GM19468 (cell line): ENCODE data around the gene OMD.
"Not testable (repeated sequence)": the region's sequence is repeated elsewhere in the genome, so short reads cannot be mapped to it uniquely, and the experiment has no call there.

ENCODE experiments used
- ATAC-seq: cut with Tn5 transposase; IDR thresholded peaks from one replicate; pipeline ENCODE4 v1.9.1; 2021; ENCODE audit warnings: mild to moderate bottlenecking, moderate library complexity, moderate number of reproducible peaks; ENCODE audit not compliant: unreplicated experiment; ENCODE audit errors: extremely low read depth

OMD gene

DNA sequence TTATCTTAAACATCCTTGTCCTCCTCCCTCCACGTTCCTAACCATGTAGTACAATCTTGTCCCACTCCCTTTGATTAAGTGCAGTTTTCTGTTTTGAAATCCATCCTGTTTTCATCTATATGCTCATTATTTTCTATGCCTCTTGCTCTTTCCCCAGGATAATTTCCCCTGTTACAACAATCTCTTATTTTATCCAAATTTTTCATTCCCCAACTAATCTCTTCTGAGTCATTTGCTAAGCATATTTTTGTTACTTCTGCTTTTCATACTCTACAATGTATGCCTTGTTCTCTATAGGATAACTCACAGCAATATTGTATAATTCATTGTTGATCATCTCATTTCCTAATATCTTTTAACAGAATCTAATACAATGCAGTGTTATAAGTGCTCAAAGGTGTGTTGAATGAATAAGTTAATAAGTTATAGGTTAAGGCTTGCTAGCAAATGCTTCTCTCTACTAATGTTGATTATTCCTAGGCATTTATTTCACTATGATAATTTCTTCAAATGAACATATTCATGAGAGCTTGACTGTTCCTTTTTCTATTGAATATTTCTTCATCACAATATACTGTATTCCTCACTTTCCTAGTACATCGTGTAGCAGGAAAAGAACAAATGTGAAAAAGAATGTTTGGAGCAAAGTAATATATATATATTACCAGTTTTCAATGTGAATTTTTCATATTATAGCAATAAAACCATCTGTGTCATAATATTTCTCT is 1.5 kb downstream of the OMD start:
- ATAC-seq, result no peak

DNA sequence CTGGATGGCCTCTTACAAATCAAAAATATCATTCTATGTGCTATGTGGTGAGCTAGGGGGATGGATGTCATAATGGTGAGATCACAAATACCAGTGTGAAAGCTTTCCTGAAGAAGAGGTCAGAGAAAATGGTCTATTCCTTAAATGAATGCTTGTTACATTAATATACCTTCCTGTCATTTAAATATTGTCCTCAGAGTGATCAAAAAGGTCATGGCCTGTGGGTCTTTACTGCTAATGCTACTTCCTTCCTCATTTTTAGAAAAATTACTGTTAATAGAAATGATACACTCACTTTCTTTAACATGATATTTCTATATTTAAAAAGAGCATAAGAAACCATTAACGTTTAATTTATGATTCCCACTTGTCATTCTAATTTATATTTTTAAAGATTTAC is 9.7 kb downstream of the OMD start:
- no peak for ATAC-seq

DNA sequence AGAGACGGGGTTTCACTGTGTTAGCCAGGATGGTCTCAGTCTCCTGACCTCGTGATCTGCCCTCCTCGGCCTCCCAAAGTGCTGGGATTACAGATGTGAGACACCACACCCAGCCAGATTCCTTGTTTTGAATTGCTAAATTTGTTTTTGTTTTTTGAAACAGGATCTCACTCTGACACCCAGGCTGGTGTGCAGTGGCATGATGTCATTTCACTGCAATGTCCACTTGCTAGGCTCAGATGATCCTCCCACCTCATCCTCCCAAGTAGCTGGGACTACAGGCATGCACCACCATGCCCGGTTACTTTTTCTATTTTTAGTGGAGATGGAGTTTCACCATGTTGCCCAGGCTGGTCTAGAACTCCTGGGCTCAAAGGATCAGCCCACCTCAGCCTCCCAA is 13.1 kb downstream of the OMD start:
- not testable (repeated sequence) for ATAC-seq

- ATAC-seq, result no peak
Measured at GRCh38 chr9:92408747-92409478, 15.4 kb downstream of the OMD start.

GRCh38 chr9:92407818-92408217 is 16.5 kb downstream of the OMD start:
- no peak for ATAC-seq

DNA sequence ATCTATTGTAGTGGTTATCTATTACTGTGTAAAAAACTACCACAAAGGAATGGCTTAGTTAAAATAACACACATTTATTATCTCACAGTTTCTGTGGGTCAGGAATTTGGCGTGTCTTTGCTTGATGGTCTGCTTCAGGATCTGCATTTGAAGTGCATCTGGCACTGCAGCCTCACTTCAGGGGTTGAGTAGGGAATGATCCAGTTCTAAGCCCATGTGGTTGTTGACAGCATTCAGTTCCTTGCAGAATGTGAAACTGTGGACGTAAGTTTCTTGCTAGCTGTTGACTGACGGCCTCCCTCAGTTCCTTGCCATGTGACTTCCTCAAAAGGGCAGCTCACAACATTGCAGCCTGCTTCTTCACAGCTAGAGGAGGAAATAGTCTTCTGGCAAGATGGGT is 17.8 kb downstream of the OMD start:
- ATAC-seq, result no peak

GRCh38 chr9:92405818-92406217 is 18.5 kb downstream of the OMD start:
- no peak for ATAC-seq

- no peak for ATAC-seq
Measured at GRCh38 chr9:92404042-92404836, 20.0 kb downstream of the OMD start, which contains the start of gene OGN. OGN (minus strand) TSS chr9:92404578; CDS start chr9:92403407, 1,171 bp downstream.

DNA sequence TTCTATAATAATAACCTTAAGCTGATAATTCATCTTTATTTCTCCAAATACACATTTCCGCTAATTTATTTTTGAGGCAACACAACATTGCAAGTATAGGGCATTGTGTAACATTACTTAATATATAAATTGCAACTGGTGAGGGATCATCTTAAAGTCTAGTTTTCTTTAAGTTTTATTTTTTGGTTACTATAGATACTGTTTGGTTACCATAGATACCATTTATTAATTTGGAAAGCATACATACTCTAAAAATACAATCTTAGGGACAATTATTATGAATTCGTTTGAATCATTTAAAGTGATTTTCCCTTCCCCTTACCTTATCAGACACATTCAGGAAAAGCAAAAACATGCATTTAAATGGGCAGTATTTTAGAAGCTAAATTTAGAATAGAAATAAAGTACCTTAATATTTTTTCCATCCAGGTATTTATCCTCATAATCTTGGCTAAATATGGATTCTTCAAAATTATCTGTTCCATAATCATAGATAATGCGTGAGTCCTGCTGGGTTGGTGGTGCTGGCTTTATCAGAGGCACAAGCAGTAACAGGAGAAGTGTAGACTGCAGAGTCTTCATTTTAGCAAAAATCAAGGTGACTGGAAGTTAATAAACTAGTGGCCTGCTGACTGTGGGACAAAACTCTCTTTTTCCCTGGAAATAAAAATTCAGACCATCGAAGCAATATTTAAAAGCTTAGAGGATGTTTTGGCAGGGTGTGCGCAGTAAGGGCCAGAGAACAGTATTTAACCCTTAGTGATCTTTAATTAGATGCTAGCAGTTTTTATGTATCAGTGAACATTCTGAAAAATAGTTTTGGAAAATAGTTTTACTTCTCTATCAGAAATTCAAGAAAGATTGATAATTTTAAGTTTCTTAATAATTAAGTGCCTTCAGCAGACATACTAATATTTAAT is 21.2 kb downstream of the OMD start:
- ATAC-seq, result no peak

DNA sequence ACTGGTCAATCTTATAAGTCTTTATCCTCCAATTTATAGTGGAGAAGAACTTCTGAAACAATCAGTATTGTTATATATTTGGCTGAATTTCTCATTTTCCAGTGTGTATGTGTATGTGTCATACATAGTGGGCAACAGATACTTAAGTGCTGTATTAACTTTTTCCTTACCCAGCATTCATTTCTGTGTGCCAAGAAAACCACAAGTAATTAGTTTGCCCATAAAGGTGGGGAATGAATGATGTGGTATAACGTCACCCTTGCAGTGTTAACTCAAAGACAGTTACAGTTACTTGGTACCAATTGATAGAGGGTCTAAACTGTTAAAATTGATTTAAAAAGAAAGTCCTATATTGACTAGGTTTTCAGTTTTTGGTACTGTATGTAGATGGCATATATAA is 21.9 kb downstream of the OMD start:
- no peak for ATAC-seq

DNA sequence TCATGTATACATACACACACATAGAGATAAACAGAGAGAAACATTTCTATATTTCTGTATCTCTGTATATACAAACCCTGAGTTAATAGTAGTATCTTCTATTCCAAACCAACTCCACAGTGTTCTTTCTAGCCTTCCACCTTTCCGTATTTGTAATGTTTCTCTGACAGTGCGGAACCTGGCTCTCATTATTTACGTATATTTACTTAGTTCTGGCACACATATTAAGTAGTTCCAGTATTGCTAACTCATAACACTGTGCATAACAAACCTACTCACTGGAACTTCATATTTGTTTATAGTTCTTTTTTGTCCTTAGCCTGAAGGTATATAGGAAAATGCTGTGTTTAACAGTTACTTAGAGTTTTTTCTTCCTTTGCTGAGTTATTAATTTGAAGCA is 26.4 kb downstream of the OMD start:
- ATAC-seq, result no peak

DNA sequence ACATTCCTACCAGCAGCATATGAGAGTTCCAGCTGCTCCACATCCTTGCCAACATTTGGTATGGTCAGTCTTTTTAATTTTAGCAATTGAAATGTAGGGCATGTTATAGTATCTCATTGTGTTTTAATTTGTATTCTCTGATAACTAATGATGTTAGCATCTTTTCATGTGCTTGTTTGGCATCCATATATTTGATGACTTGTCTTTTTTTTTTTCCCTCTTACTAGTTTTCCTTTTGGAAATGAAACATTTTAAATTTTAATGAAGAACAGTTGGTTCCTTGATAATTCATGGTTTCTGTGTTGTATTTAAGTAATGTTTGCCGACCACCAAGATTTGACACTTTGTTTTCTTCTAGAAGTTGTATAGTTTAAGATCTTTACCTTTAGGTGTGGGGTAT is 28.7 kb downstream of the OMD start:
- ATAC-seq, result no peak

DNA sequence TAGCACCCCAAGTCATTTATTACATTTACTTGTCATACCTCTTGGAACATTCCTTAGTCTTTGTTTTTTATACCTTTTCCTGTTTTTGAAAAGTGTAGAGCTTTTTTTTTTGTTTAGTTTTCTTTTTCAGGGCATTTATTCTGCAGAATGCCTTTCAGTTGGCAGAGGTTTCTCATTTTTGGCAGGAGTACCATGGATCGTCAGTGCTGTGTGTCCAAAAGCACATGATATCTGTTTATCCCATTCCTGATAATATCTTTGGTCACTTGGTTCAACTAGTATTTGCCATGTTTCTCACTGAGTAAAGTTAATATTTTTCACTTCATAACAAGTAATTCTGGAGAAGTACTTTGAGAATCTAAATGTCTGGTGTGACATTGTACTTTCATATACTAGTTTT is 30.6 kb downstream of the OMD start:
- no peak for ATAC-seq

DNA sequence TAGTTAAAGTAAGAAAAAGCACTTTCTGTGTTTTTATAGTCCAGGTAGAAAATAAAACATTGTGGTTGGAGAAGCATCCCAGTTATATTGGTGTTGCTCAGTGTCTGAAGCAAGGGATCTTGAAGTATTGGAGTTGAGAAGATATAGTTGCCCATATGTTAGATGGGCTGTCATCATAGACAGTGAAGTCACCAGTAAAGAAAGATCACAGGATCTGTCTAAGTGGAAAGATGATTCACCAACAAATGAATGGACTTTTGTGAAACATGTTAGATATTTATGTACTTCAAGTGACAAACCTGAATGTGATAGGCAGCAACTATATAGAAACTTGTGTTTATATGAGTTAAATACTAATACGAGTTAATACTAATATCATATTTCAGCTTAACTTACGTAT is 31.6 kb downstream of the OMD start:
- ATAC-seq, result no peak

GRCh38 chr9:92385953-92386352 is 38.3 kb downstream of the OMD start:
- ATAC-seq, result no peak

DNA sequence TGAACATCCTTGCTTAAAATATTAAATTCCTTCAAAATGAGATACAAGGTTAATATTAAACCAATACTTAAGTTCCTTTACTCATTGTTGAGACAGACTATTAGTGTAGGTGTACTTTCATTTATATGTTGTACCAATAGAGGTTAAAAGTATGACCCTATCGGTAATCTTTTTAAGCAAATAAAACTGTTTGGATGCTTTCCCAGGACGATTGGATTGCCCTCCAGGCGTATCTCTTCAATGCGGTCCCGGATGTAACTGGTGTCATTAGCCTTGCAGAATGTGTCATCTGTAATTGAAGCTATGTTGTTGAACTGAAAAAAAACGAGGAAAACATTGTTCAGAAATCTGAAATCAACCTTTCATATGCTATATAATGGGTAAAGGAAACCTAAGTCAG is 38.8 kb downstream of the OMD start:
- no peak for ATAC-seq

- no peak for ATAC-seq
Measured at GRCh38 chr9:92385001-92385400, 39.3 kb downstream of the OMD start.

- ATAC-seq, result no peak
Measured at GRCh38 chr9:92384375-92384774, 39.9 kb downstream of the OMD start.

GRCh38 chr9:92381775-92382174 is 42.5 kb downstream of the OMD start:
- ATAC-seq, result no peak

DNA sequence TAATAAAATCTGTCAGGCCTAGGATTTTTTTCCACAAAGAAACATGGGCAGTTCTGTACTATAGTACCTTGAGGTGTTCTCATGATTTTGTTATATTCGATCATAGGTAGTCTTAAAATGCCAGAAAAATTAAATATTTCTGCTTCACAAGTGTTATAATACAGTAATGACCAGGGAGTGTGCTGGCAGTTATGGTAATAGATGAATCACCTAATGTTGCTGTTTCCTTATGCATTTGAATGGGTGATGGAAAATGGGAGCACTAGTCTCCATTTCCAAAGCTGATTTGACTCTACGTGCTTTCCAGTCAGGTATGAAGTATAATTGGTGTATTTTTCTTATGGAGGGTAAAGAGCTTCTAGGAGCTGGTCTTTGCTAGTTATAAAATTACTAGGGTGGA is 43.7 kb downstream of the OMD start:
- no peak for ATAC-seq
